K562 (cell line): ENCODE data around the gene SAPCD1. TPM values are rescaled to one million over a fixed set of nuclear protein-coding genes. Genes with fewer than 3 reads are reported as not detected.

Experiments
- NONO ChIP-seq, 2 experiments: fragments of 200-400 bp in 1 of 2; fragments of 450-650 bp in 1 of 2; formaldehyde crosslinking in 1 of 2; IDR thresholded peaks; 2 replicates each; pipeline ENCODE4 v1.6.1; 2017; ENCODE audit warnings: low read depth in 2 of 2, mild to moderate bottlenecking in 2 of 2, moderate library complexity in 2 of 2, low read length in 1 of 2
- OTX1 ChIP-seq: fragments of 450-650 bp; formaldehyde crosslinking; IDR thresholded peaks from 2 replicates; pipeline ENCODE4 v1.4.0; 2022; ENCODE audit warnings: mild to moderate bottlenecking
- PCBP1 ChIP-seq: fragments of 200-400 bp; formaldehyde crosslinking; IDR thresholded peaks from 2 replicates; pipeline ENCODE4 v1.6.1; 2018; ENCODE audit warnings: mild to moderate bottlenecking, low read depth, low read length; ENCODE audit not compliant: poor library complexity, severe bottlenecking
- PML ChIP-seq: IDR thresholded peaks from 2 replicates; pipeline ENCODE4 v1.6.1; 2012; ENCODE audit warnings: low read length, inconsistent platforms
- SP2 ChIP-seq: IDR thresholded peaks from 2 replicates; pipeline ENCODE4 v1.6.1; 2011; ENCODE audit warnings: mild to moderate bottlenecking, low read depth, low read length, moderate library complexity; ENCODE audit not compliant: poor library complexity, severe bottlenecking; ENCODE audit errors: extremely low read depth
- TEAD4 ChIP-seq, 2 experiments: sonication (generic) in 1 of 2; formaldehyde crosslinking in 1 of 2; IDR thresholded peaks; 2 replicates each; pipeline versions ENCODE4 v1.6.1 to v1.8.0; 2012 to 2022; ENCODE audit warnings: borderline replicate concordance in 1 of 2, inconsistent platforms in 1 of 2, low read length in 1 of 2, mild to moderate bottlenecking in 1 of 2, missing genetic modification reagents in 1 of 2
- ZNF133 ChIP-seq: fragments of 250-450 bp; sonication (Bioruptor Pico); IDR thresholded peaks from 2 replicates; pipeline ENCODE4 v1.4.0; 2020; ENCODE audit warnings: mild to moderate bottlenecking
- ZNF212 ChIP-seq: fragments of 450-650 bp; formaldehyde crosslinking; IDR thresholded peaks from 2 replicates; pipeline ENCODE4 v1.4.0; 2020; ENCODE audit warnings: mild to moderate bottlenecking
- ZSCAN32 ChIP-seq: fragments of 450-650 bp; formaldehyde crosslinking; IDR thresholded peaks from 2 replicates; pipeline ENCODE4 v1.4.0; 2020; ENCODE audit warnings: mild to moderate bottlenecking, moderate library complexity
- polyA plus RNA-seq, 8 experiments: library from polyadenylated mRNA; depleted of rRNA in 4 of 8; stranded (reverse) in 5 of 8; unstranded in 3 of 8; fragments of >200 nt; fragmentation: Nextera tagmentation in 2 of 8; fragmentation: Illumina TruSeq in 1 of 8; extraction: Ambion mirVana in 2 of 8; extraction: Trizol in 1 of 8; gene quantifications; 2 replicates each; pipeline versions ENCODE4 v1.2.1 to v1.2.3, GENCODE V29; 2011 to 2014; ENCODE audit warnings: inconsistent platforms in 1 of 8, missing spikeins in 1 of 8
- total RNA-seq, 7 experiments: library from RNA; depleted of rRNA in 6 of 7; stranded (reverse); fragments of >200 nt in 6 of 7; fragmentation: Illumina TruSeq in 2 of 7; extraction: Trizol in 2 of 7; gene quantifications; 2 replicates each; pipeline versions ENCODE4 v1.2.1 to v1.2.3, GENCODE V29; 2011 to 2021; ENCODE audit warnings: low replicate concordance in 1 of 7
- TF ChIP-seq, protein P1 (sequence below): fragments of 250-450 bp; sonication (Bioruptor Pico); IDR thresholded peaks from 2 replicates; pipeline ENCODE4 v1.4.0; 2020
- TF ChIP-seq, protein P2 (sequence below): fragments of 250-450 bp; sonication (Bioruptor Pico); IDR thresholded peaks from 2 replicates; pipeline ENCODE4 v1.4.0; 2020; ENCODE audit warnings: mild to moderate bottlenecking, moderate library complexity
- TF ChIP-seq, protein P3 (sequence below), 2 experiments: fragments of 450-650 bp; formaldehyde crosslinking in 1 of 2; IDR thresholded peaks; 2 replicates each; pipeline versions ENCODE4 v1.4.0 to v1.6.1; 2014 to 2020; ENCODE audit warnings: mild to moderate bottlenecking in 2 of 2, borderline replicate concordance in 1 of 2, low read depth in 1 of 2
- TF ChIP-seq, protein P4 (sequence below): sonication (generic); formaldehyde crosslinking; IDR thresholded peaks from 2 replicates; pipeline ENCODE4 v1.8.0; 2022; ENCODE audit warnings: mild to moderate bottlenecking, missing genetic modification reagents

The SAPCD1 gene
- total and polyA plus RNA-seq, 9 of the 15 experiments (the other 6 are each of a cell fraction or from before 2014, with no cell fraction given): 2.6 to 30.2 (median 7.4) TPM

DNA sequence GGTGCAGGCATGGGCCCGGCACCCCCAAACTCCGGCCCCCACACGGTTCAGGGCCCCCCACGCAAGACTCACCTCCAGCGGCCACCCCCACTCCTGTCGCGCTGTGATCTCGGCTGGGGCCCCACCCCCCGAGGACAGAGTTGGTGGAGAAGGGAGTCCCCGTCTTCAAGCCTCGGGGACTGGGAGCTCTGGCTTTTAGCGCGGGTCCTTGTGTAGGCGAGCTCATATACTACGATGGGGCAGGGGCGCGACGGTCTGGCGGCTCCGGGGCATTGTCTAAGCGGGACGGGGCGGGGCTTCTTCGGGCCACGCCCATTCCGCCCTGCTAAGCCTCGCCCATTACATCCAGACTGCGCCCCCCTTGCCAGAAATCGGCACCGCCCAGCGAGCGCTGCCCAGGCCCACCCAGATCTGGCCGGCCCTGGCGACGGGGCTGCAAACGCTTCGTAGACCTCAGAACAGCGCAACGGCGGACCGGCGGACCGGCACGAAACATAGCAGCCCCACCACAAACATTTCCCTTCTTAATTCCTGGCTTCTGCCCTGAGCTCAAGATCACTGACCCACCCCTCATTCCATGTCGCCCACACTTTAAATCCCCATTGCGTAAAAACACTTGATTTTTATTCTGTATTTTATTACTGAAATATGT lies 32.4 kb upstream of the SAPCD1 start (continued):
- peak; percentile 99 for TF ChIP-seq OTX1 (CRISPR knock-in tag)
- TF ChIP-seq TEAD4 (IDR thresholded peaks at IDR 0.05; ENCODE audit: low read length): no peak
- no peak for TF ChIP-seq TEAD4 (CRISPR knock-in tag; IDR thresholded peaks at IDR 0.05; ENCODE audit: borderline replicate concordance)
- TF ChIP-seq ZNF133 (CRISPR knock-in tag): peak; percentile 61; the same call in 1 of the 2 replicates
- TF ChIP-seq SP2: peak; percentile 16
- TF ChIP-seq ZNF212 (CRISPR knock-in tag): peak; percentile 98
- TF ChIP-seq, protein P1, sequence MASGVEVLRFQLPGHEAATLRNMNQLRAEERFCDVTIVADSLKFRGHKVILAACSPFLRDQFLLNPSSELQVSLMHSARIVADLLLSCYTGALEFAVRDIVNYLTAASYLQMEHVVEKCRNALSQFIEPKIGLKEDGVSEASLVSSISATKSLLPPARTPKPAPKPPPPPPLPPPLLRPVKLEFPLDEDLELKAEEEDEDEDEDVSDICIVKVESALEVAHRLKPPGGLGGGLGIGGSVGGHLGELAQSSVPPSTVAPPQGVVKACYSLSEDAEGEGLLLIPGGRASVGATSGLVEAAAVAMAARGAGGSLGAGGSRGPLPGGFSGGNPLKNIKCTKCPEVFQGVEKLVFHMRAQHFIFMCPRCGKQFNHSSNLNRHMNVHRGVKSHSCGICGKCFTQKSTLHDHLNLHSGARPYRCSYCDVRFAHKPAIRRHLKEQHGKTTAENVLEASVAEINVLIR (CRISPR knock-in tag): peak; percentile 68
- TF ChIP-seq ZSCAN32 (CRISPR knock-in tag): peak; percentile 97
- TF ChIP-seq PML: peak; percentile 86
- TF ChIP-seq PCBP1: peak; percentile 73
- TF ChIP-seq, protein P2, sequence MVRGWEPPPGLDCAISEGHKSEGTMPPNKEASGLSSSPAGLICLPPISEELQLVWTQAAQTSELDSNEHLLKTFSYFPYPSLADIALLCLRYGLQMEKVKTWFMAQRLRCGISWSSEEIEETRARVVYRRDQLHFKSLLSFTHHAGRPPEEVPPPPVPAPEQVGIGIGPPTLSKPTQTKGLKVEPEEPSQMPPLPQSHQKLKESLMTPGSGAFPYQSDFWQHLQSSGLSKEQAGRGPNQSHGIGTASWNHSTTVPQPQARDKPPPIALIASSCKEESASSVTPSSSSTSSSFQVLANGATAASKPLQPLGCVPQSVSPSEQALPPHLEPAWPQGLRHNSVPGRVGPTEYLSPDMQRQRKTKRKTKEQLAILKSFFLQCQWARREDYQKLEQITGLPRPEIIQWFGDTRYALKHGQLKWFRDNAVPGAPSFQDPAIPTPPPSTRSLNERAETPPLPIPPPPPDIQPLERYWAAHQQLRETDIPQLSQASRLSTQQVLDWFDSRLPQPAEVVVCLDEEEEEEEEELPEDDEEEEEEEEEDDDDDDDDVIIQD (CRISPR knock-in tag): 0 out of 2 replicates have a peak, but pooled peaks have one; percentile 68
- TF ChIP-seq NONO (IDR thresholded peaks at IDR 0.05; ENCODE audit: low read depth in 2 of 2, low read length in 1 of 2): no peak
- TF ChIP-seq, protein P3, sequence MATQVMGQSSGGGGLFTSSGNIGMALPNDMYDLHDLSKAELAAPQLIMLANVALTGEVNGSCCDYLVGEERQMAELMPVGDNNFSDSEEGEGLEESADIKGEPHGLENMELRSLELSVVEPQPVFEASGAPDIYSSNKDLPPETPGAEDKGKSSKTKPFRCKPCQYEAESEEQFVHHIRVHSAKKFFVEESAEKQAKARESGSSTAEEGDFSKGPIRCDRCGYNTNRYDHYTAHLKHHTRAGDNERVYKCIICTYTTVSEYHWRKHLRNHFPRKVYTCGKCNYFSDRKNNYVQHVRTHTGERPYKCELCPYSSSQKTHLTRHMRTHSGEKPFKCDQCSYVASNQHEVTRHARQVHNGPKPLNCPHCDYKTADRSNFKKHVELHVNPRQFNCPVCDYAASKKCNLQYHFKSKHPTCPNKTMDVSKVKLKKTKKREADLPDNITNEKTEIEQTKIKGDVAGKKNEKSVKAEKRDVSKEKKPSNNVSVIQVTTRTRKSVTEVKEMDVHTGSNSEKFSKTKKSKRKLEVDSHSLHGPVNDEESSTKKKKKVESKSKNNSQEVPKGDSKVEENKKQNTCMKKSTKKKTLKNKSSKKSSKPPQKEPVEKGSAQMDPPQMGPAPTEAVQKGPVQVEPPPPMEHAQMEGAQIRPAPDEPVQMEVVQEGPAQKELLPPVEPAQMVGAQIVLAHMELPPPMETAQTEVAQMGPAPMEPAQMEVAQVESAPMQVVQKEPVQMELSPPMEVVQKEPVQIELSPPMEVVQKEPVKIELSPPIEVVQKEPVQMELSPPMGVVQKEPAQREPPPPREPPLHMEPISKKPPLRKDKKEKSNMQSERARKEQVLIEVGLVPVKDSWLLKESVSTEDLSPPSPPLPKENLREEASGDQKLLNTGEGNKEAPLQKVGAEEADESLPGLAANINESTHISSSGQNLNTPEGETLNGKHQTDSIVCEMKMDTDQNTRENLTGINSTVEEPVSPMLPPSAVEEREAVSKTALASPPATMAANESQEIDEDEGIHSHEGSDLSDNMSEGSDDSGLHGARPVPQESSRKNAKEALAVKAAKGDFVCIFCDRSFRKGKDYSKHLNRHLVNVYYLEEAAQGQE (IDR thresholded peaks at IDR 0.05; ENCODE audit: borderline replicate concordance): no peak
- TF ChIP-seq, protein P3 (CRISPR knock-in tag; IDR thresholded peaks at IDR 0.05; ENCODE audit: low read depth): peak; percentile 95
- TF ChIP-seq, protein P4, sequence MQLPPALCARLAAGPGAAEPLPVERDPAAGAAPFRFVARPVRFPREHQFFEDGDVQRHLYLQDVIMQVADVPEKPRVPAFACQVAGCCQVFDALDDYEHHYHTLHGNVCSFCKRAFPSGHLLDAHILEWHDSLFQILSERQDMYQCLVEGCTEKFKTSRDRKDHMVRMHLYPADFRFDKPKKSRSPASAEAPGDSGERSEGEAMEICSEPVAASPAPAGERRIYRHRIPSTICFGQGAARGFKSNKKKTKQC (CRISPR knock-in tag): no peak
